KMS-11 (cell line): ENCODE data around the gene PC.
A peak's percentile ranks its signal among the peaks of the same experiment; 100 is the strongest.

ENCODE experiments used
- H2AFZ ChIP-seq: fragments of 200-600 bp; sonication (generic); 2 replicates; pipeline ENCODE4 v1.6.1; 2016; ENCODE audit warnings: antibody characterized with exemption, mixed run types, low read depth
- H3K27ac ChIP-seq: fragments of 200-600 bp; sonication (generic); 2 replicates; pipeline ENCODE4 v1.6.1; 2016; ENCODE audit warnings: mild to moderate bottlenecking, mixed run types
- H3K27me3 ChIP-seq: fragments of 200-600 bp; sonication (generic); 2 replicates; pipeline ENCODE4 v1.6.1; 2017; ENCODE audit warnings: mild to moderate bottlenecking, low read depth, mixed run types, moderate library complexity; ENCODE audit not compliant: insufficient read depth
- H3K36me3 ChIP-seq: fragments of 200-600 bp; sonication (generic); 2 replicates; pipeline ENCODE4 v1.6.1; 2017; ENCODE audit warnings: mild to moderate bottlenecking, mixed run types; ENCODE audit not compliant: insufficient read depth
- H3K4me1 ChIP-seq: fragments of 200-600 bp; sonication (generic); 2 replicates; pipeline ENCODE4 v1.6.1; 2016; ENCODE audit warnings: mild to moderate bottlenecking, low read depth, mixed run types; ENCODE audit not compliant: poor library complexity, severe bottlenecking
- H3K4me2 ChIP-seq: fragments of 200-600 bp; sonication (generic); 2 replicates; pipeline ENCODE4 v1.7.0; 2016; ENCODE audit warnings: mild to moderate bottlenecking, mixed run types
- H3K4me3 ChIP-seq: fragments of 200-600 bp; sonication (generic); IDR thresholded peaks from 2 replicates; pipeline ENCODE4 v1.6.1; 2017; ENCODE audit warnings: low read depth, low read length, mixed read lengths; ENCODE audit not compliant: insufficient read depth
- H3K79me2 ChIP-seq: fragments of 200-600 bp; sonication (generic); 2 replicates; pipeline ENCODE4 v1.6.1; 2016; ENCODE audit warnings: low read depth, mixed run types; ENCODE audit not compliant: insufficient read depth
- H3K9ac ChIP-seq: fragments of 200-600 bp; sonication (generic); 2 replicates; pipeline ENCODE4 v1.6.1; 2016; ENCODE audit warnings: mild to moderate bottlenecking, mixed run types
- H4K20me1 ChIP-seq: fragments of 200-600 bp; sonication (generic); 2 replicates; pipeline ENCODE4 v1.6.1; 2016; ENCODE audit warnings: mild to moderate bottlenecking, mixed run types; ENCODE audit not compliant: insufficient read depth
- TF ChIP-seq, protein P1 (sequence below): fragments of 200-600 bp; sonication (generic); conservative IDR thresholded peaks from 2 replicates; pipeline ENCODE4 v1.6.1; 2017; ENCODE audit warnings: low read depth, mild to moderate bottlenecking, antibody characterized with exemption, low read length, moderate library complexity, mixed read lengths

The PC gene

DNA sequence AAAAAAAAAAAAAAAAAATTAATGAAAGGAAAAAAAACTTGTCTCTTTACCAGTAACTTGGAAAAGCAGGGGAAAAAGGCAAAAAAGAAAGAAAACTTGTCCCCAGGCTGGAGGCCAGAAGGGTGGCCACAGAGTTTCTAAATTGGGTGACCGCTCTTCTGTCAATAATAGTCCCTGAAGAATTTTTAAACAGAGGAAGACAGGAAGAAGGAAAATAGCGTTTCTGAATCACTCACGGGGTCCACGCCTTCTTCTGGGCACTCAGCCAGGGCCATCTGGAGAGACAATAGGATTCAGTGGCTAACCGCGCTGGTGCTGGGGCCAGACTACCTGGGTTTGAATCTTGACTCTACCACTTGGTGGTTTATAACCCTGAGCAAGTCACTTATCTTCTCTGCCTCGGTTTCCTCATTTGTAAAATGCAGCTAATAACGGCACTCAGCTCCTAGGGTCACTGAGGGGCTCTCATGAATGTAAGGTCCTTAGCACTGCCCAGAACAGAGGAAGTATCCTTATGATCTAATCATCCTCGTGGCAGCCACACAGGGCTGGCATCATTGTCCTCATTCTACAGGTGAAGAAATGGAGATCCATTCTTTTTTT is 23.9 kb upstream of the PC start:
- TF ChIP-seq, protein P1, sequence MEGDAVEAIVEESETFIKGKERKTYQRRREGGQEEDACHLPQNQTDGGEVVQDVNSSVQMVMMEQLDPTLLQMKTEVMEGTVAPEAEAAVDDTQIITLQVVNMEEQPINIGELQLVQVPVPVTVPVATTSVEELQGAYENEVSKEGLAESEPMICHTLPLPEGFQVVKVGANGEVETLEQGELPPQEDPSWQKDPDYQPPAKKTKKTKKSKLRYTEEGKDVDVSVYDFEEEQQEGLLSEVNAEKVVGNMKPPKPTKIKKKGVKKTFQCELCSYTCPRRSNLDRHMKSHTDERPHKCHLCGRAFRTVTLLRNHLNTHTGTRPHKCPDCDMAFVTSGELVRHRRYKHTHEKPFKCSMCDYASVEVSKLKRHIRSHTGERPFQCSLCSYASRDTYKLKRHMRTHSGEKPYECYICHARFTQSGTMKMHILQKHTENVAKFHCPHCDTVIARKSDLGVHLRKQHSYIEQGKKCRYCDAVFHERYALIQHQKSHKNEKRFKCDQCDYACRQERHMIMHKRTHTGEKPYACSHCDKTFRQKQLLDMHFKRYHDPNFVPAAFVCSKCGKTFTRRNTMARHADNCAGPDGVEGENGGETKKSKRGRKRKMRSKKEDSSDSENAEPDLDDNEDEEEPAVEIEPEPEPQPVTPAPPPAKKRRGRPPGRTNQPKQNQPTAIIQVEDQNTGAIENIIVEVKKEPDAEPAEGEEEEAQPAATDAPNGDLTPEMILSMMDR, result no peak
- H3K27me3 ChIP-seq, result no peaks in the 10 kb centered on the region
- no peak overlapping the region for H3K4me3 ChIP-seq
- H3K79me2 ChIP-seq, result no peaks in the 10 kb centered on the region
- peak overlapping the region; percentile 66 for H3K4me2 ChIP-seq
- no peaks in the 10 kb centered on the region for H4K20me1 ChIP-seq
- no peak overlapping the region for H3K9ac ChIP-seq
- H3K36me3 ChIP-seq, result no peaks in the 10 kb centered on the region
- H3K27ac ChIP-seq, result peak overlapping the region; percentile 27; the same call in 1 of the 2 replicates
- no peak overlapping the region for H2AFZ ChIP-seq
- peaks cover 24% of the 10 kb centered on the region for H3K4me1 ChIP-seq

- Histone ChIP-seq H4K20me1 (no peaks in the 10 kb centered on the region), H3K27me3 (no peaks in the 10 kb centered on the region), H3K79me2 (no peaks in the 10 kb centered on the region), H3K36me3 (no peaks in the 10 kb centered on the region), H3K9ac (no peak overlapping the region), H2AFZ (no peak overlapping the region), H3K27ac (no peak overlapping the region), H3K4me2 (no peak overlapping the region), H3K4me3 (no peak overlapping the region), H3K4me1 (peaks cover 24% of the 10 kb centered on the region)
- TF ChIP-seq, protein P1, result no peak
These were observed 21.3 kb upstream of the PC start for GRCh38 chr11:66979336-66979980.

DNA sequence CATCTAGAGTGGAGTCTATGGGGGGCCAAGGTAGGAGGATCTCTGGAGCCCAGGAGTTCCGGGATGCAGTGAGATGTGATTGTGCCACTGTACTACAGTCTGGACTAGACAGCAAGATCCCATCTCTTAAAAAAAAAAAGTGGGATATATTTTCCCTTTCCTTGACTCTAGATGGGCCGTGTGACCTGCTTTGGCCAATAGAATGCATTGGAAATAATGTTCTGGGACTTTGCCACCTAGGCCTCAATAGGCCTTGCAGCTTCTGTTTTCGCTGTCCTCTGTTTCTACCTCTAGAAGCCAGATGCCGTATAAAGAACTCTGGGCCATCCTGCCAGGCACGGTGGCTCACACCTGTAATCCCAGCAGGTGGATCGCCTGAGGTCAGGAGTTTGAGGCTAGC is 20.5 kb upstream of the PC start:
- no peaks in the 10 kb centered on the region for H3K79me2 ChIP-seq

DNA sequence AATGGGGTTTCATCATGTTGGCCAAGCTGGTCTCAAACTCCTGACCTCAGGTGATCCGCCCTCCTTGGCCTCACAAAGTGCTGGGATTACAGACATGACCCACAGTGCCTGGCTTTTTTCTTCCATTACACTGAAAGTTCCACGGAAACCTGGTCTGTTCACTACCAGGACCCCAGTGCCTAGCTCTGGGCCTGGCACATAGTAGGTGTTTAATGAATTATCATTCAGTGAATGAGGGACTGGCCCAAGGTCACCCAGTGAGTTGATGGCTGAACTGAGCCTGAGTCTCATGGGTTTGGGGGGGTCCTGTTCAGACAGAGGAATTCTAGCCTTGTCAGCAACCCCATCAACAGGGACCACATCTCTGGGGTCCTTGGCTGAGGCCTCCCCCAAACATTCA is 20.0 kb upstream of the PC start:
- Histone ChIP-seq H3K36me3 (no peaks in the 10 kb centered on the region), H3K27ac (no peak overlapping the region), H3K27me3 (no peaks in the 10 kb centered on the region), H2AFZ (no peak overlapping the region), H3K4me2 (no peak overlapping the region), H3K4me1 (peaks cover 22% of the 10 kb centered on the region), H3K4me3 (no peak overlapping the region), H4K20me1 (no peaks in the 10 kb centered on the region), H3K79me2 (no peaks in the 10 kb centered on the region), H3K9ac (no peak overlapping the region)
- TF ChIP-seq, protein P1, result no peak

More for the DNA sequence above, 20.5 kb upstream of the PC start:
- H3K4me1 ChIP-seq, result peaks cover 24% of the 10 kb centered on the region
- TF ChIP-seq, protein P1, result no peak
- H3K27me3 ChIP-seq, result no peaks in the 10 kb centered on the region
- no peaks in the 10 kb centered on the region for H4K20me1 ChIP-seq
- no peak overlapping the region for H2AFZ ChIP-seq
- no peak overlapping the region for H3K9ac ChIP-seq
- no peak overlapping the region for H3K4me3 ChIP-seq
- no peak overlapping the region for H3K4me2 ChIP-seq
- H3K27ac ChIP-seq, result no peak overlapping the region
- H3K36me3 ChIP-seq, result no peaks in the 10 kb centered on the region
